RWPE1 (cell line): ENCODE measurements around the gene AFG1L.

Experiments used
- CTCF ChIA-PET: fragments of 350-600 bp; sonication (Branson Sonifier 250); formaldehyde crosslinking; extraction: SDS; loops from one replicate; lab custom pipeline; 2021; lab: Yijun Ruan, JAX
- POLR2A ChIA-PET: fragments of 400-600 bp; formaldehyde crosslinking; extraction: SDS; loops from one replicate; lab custom pipeline; 2020; ENCODE audit warnings: antibody characterized with exemption; ENCODE audit not compliant: low non-redundant PET; lab: Yijun Ruan, JAX
- DNase-seq: peaks from one replicate; pipeline ENCODE4 v3.0.0; 2012; ENCODE audit warnings: low spot score
- H3K27ac ChIP-seq: fragments of 450-650 bp; 2 replicates; pipeline ENCODE4 v1.5.1; 2017
- CTCF ChIP-seq: fragments of 450-650 bp; conservative IDR thresholded peaks from 2 replicates; pipeline ENCODE4 v1.5.1; 2017; ENCODE audit warnings: low read depth, mild to moderate bottlenecking

The AFG1L gene

GRCh38 chr6:108341372-108341771 lies 46.5 kb downstream of the AFG1L start:
- CTCF ChIA-PET, result no interaction called here
- POLR2A ChIA-PET, result no interaction called here
- no peak for DNase-seq
- H3K27ac ChIP-seq, result no peak overlapping the region
- TF ChIP-seq CTCF, result no peak

GRCh38 chr6:108343894-108344293 lies 49.0 kb downstream of the AFG1L start:
- no peak for TF ChIP-seq CTCF
- no peak overlapping the region for H3K27ac ChIP-seq
- POLR2A ChIA-PET, result no interaction called here
- CTCF ChIA-PET, result no interaction called here
- DNase-seq, result no peak

GRCh38 chr6:108348655-108349349 lies 53.9 kb downstream of the AFG1L start:
- ChIA-PET CTCF (no interaction called here), POLR2A (no interaction called here)
- no peak for DNase-seq

GRCh38 chr6:108350528-108350927 lies 55.7 kb downstream of the AFG1L start:
- CTCF ChIA-PET, result no interaction called here
- no peak for TF ChIP-seq CTCF
- DNase-seq, result no peak
- POLR2A ChIA-PET, result no interaction called here
- H3K27ac ChIP-seq, result no peak overlapping the region

More at GRCh38 chr6:108348655-108349349, 53.9 kb downstream of the AFG1L start:
- no peak for TF ChIP-seq CTCF
- no peak overlapping the region for H3K27ac ChIP-seq

- no peak overlapping the region for H3K27ac ChIP-seq
- TF ChIP-seq CTCF, result no peak
- no peak for DNase-seq
- CTCF ChIA-PET, result interaction anchor here (0.6 kb wide), 1 partner anchor 141 kb away, joined by 3 read pairs; no protein-coding TSS in a partner anchor
- POLR2A ChIA-PET, result no interaction called here
Measured at GRCh38 chr6:108353853-108354252, 59.0 kb downstream of the AFG1L start.

- ChIA-PET CTCF (no interaction called here), POLR2A (no interaction called here)
- TF ChIP-seq CTCF, result no peak
- no peak overlapping the region for H3K27ac ChIP-seq
- DNase-seq, result no peak
Measured at GRCh38 chr6:108355120-108355519, 60.3 kb downstream of the AFG1L start.
